K562 (cell line): ENCODE results near the gene AMFR. TPM values are rescaled to one million over a fixed set of nuclear protein-coding genes. Genes with fewer than 3 reads are reported as not detected.

Experiments
- ATAC-seq: fragments of 200-7000 bp; cut with Tn5 transposase; 3 replicates; pipeline ENCODE4 v1.9.1; 2020; ENCODE audit warnings: moderate library complexity
- BruUV-seq: library from RNA; stranded (reverse); fragments of 400-500 nt; replicated peaks from 2 replicates; lab custom pipeline; 2021; lab: Mats Ljungman, UMichigan
- CTCF ChIA-PET: fragments of 300-600 bp; formaldehyde crosslinking; extraction: SDS; loops from one replicate; lab custom pipeline; 2021; ENCODE audit warnings: low intra/inter-chr PET ratio; lab: Yijun Ruan, JAX
- POLR2A ChIA-PET: fragments of 300-600, 350-650 bp; sonication (Branson Sonifier 250); formaldehyde crosslinking; extraction: SDS; loops from one replicate; lab custom pipeline; 2021; ENCODE audit warnings: antibody characterized with exemption, inconsistent platforms; lab: Yijun Ruan, JAX
- DNase-seq, 4 experiments: peaks; one replicate each; pipeline versions ENCODE4 v3.0.0 to v3.0.0-alpha.2; 2011 to 2018; ENCODE audit warnings: low spot score in 3 of 4, mixed read lengths in 3 of 4; ENCODE audit errors: extremely low read depth in 1 of 4
- FAIRE-seq: peaks from 2 replicates; lab custom pipeline; 2011; peaks lifted over from hg19 to GRCh38; lab: Jason Lieb, UNC
- H2AFZ ChIP-seq: 2 replicates; pipeline ENCODE4 v1.6.0; 2011; ENCODE audit warnings: low read depth, low read length, control low read depth, inconsistent platforms
- H3K27ac ChIP-seq: fragments of 200-600 bp; 3 replicates; pipeline ENCODE4 v1.8.0; 2011; ENCODE audit warnings: low read depth, mild to moderate bottlenecking, control low read depth, inconsistent platforms, low read length, moderate library complexity, mixed read lengths; ENCODE audit errors: extremely low read depth
- H3K27me3 ChIP-seq, 2 experiments: fragments of 300-600 bp in 1 of 2; 2 replicates in 1 of 2; 3 replicates in 1 of 2; pipeline versions ENCODE4 v1.6.0 to v1.8.0; 2011; ENCODE audit warnings: inconsistent platforms in 2 of 2, low read length in 2 of 2, mild to moderate bottlenecking in 1 of 2, mixed read lengths in 1 of 2, moderate library complexity in 1 of 2; ENCODE audit not compliant: control insufficient read depth in 2 of 2, insufficient read depth in 2 of 2
- H3K36me3 ChIP-seq: fragments of 300-600 bp; 3 replicates; pipeline ENCODE4 v1.8.0; 2011; ENCODE audit warnings: mild to moderate bottlenecking, low read length, inconsistent platforms; ENCODE audit not compliant: control insufficient read depth, insufficient read depth
- H3K4me1 ChIP-seq, 2 experiments: fragments of 200-600 bp in 1 of 2; replicated peaks in 1 of 2; 2 replicates in 1 of 2; 3 replicates in 1 of 2; pipeline versions ENCODE4 v1.5.1 to v1.8.0; 2011; ENCODE audit warnings: inconsistent platforms in 2 of 2, low read length in 2 of 2, mild to moderate bottlenecking in 1 of 2, mixed read lengths in 1 of 2, moderate library complexity in 1 of 2; ENCODE audit not compliant: control insufficient read depth in 2 of 2, insufficient read depth in 2 of 2
- H3K4me2 ChIP-seq: 2 replicates; pipeline ENCODE4 v1.6.1; 2011; ENCODE audit warnings: low read length, control low read depth, inconsistent platforms, mixed read lengths; ENCODE audit not compliant: insufficient read depth
- H3K4me3 ChIP-seq: fragments of 200-600 bp; sonication (generic), shearing (Covaris generic); 2 replicates; pipeline ENCODE4 v1.5.1; 2016; ENCODE audit warnings: control low read depth, inconsistent platforms
- H3K79me2 ChIP-seq: fragments of 200-600 bp; 3 replicates; pipeline ENCODE4 v1.8.0; 2011; ENCODE audit warnings: low read length, inconsistent platforms; ENCODE audit not compliant: control insufficient read depth, insufficient read depth
- H3K9ac ChIP-seq, 2 experiments: 2 replicates each; pipeline versions ENCODE4 v1.6.0 to v1.6.1; 2011; ENCODE audit warnings: low read depth in 2 of 2, low read length in 2 of 2, control low read depth in 1 of 2, inconsistent platforms in 1 of 2, mild to moderate bottlenecking in 1 of 2, mixed read lengths in 1 of 2; ENCODE audit not compliant: insufficient read depth in 1 of 2
- H3K9me1 ChIP-seq: one replicate; pipeline ENCODE4 v1.6.0; 2011; ENCODE audit warnings: inconsistent platforms, mild to moderate bottlenecking, low read length, moderate library complexity; ENCODE audit not compliant: control insufficient read depth, insufficient read depth
- H3K9me3 ChIP-seq: replicated peaks from 2 replicates; pipeline ENCODE4 v1.5.1; 2011; ENCODE audit warnings: low read depth, low read length, inconsistent platforms; ENCODE audit not compliant: control insufficient read depth, insufficient read depth
- H4K20me1 ChIP-seq: replicated peaks from 2 replicates; pipeline ENCODE4 v1.6.1; 2011; ENCODE audit warnings: low read length, inconsistent platforms, mixed read lengths; ENCODE audit not compliant: control insufficient read depth, insufficient read depth
- CHD4 ChIP-seq: fragments of 200-600 bp; sonication (generic); IDR thresholded peaks from 3 replicates; pipeline ENCODE4 v1.6.1; 2012; ENCODE audit warnings: low read depth, mild to moderate bottlenecking, mixed read lengths, low read length, inconsistent platforms; ENCODE audit not compliant: insufficient read depth, insufficient replicate concordance, poor library complexity, severe bottlenecking
- HMG20A ChIP-seq: fragments of 450-650 bp; formaldehyde crosslinking; conservative IDR thresholded peaks from 2 replicates; pipeline ENCODE4 v1.4.0; 2020; ENCODE audit warnings: mild to moderate bottlenecking, mixed read lengths
- MITF ChIP-seq: IDR thresholded peaks from 2 replicates; pipeline ENCODE4 v1.6.1; 2014; ENCODE audit warnings: antibody characterized with exemption
- POLR2AphosphoS5 ChIP-seq: IDR thresholded peaks from 2 replicates; pipeline ENCODE4 v1.6.1; 2011; ENCODE audit warnings: mild to moderate bottlenecking, low read depth, low read length, moderate library complexity; ENCODE audit not compliant: control insufficient read depth, insufficient read depth
- ZBTB40 ChIP-seq, 2 experiments: fragments of 450-650 bp in 1 of 2; sonication (generic) in 1 of 2; formaldehyde crosslinking in 1 of 2; IDR thresholded peaks; 2 replicates each; pipeline versions ENCODE4 v1.7.1 to v1.9.0; 2016 to 2022; ENCODE audit warnings: inconsistent platforms in 1 of 2, mild to moderate bottlenecking in 1 of 2, missing genetic modification reagents in 1 of 2
- ZNF324 ChIP-seq: fragments of 250-450 bp; sonication (Bioruptor Pico); IDR thresholded peaks from 2 replicates; pipeline ENCODE4 v1.4.0; 2020; ENCODE audit warnings: mild to moderate bottlenecking
- ZNF589 ChIP-seq: fragments of 200-800 bp; sonication (Bioruptor generic); IDR thresholded peaks from 2 replicates; pipeline ENCODE4 v1.6.1; 2016; ENCODE audit warnings: low read depth, missing genetic modification characterization, missing compliant biosample characterization
- ZNF766 ChIP-seq: fragments of 200-800 bp; sonication (Bioruptor generic); conservative IDR thresholded peaks from 2 replicates; pipeline ENCODE4 v1.6.1; 2016; ENCODE audit warnings: missing genetic modification characterization, missing compliant biosample characterization
- WGBS: fragments of 100-300 bp; shearing (Covaris generic); methylation state at CpG from one replicate; pipeline ENCODE4 v1.1.6; 2016; ENCODE audit warnings: low coverage, mixed read lengths; ENCODE audit not compliant: insufficient coverage; ENCODE audit errors: missing lambda C conversion rate; 5-methylcytosine and 5-hydroxymethylcytosine counted together
- in situ Hi-C: fragments of 300-500 bp; cut with MboI; formaldehyde crosslinking; loops from 4 replicates; pipeline ENCODE4 v1.15.0; 2018; ENCODE audit warnings: inconsistent platforms, mixed read lengths
- intact Hi-C: fragments of 100-400 bp; cut with micrococcal nuclease; formaldehyde crosslinking; loops from 2 replicates; pipeline ENCODE4 v1.14.2; 2022
- polyA plus RNA-seq, 8 experiments: library from polyadenylated mRNA; depleted of rRNA in 4 of 8; stranded (reverse) in 5 of 8; unstranded in 3 of 8; fragments of >200 nt; fragmentation: Nextera tagmentation in 2 of 8; fragmentation: Illumina TruSeq in 1 of 8; extraction: Ambion mirVana in 2 of 8; extraction: Trizol in 1 of 8; gene quantifications; 2 replicates each; pipeline versions ENCODE4 v1.2.1 to v1.2.3, GENCODE V29; 2011 to 2014; ENCODE audit warnings: inconsistent platforms in 1 of 8, missing spikeins in 1 of 8
- total RNA-seq, 7 experiments: library from RNA; depleted of rRNA in 6 of 7; stranded (reverse); fragments of >200 nt in 6 of 7; fragmentation: Illumina TruSeq in 2 of 7; extraction: Trizol in 2 of 7; gene quantifications; 2 replicates each; pipeline versions ENCODE4 v1.2.1 to v1.2.3, GENCODE V29; 2011 to 2021; ENCODE audit warnings: low replicate concordance in 1 of 7

The AMFR gene
- total and polyA plus RNA-seq, 9 of the 15 experiments (the other 6 are each of a cell fraction or from before 2014, with no cell fraction given): 15.6 to 113 (median 58.4) TPM

GRCh38 chr16:56428091-56428490, 2.7 kb upstream of the AMFR start:
- no peak for DNase-seq
- intact Hi-C loops: loop anchor here (5.0 kb wide), 1 partner anchor 96 kb away; no protein-coding TSS in a partner anchor
- Histone ChIP-seq H3K9ac (no peak overlapping the region), H3K79me2 (peaks cover 21% of the 10 kb centered on the region), H3K27me3 (no peaks in the 10 kb centered on the region), H3K4me3 (no peak overlapping the region), H3K9me1 (no peaks in the 10 kb centered on the region), H3K4me2 (no peak overlapping the region), H3K4me1 (peaks cover 8 to 18% of the 10 kb centered on the region in 2 experiments; a peak in 4 of 5 replicates), H3K36me3 (peaks cover 40% of the 10 kb centered on the region), H4K20me1 (peaks cover 9% of the 10 kb centered on the region; the same call in 1 of the 2 replicates), H3K27ac (no peak overlapping the region), H2AFZ (no peak overlapping the region), H3K9me3 (no peaks in the 10 kb centered on the region)
- in situ Hi-C loops: no loop called here
- FAIRE-seq: no peak
- ATAC-seq: no peak
- ChIA-PET CTCF (no interaction called here), POLR2A (interaction anchor here (0.5 kb wide), 1 partner anchor 680 kb away, joined by 3 read pairs; no protein-coding TSS in a partner anchor)
- no TSS peak for BruUV-seq
- 29% methylated on average over 1 of the region's 1 CpG for WGBS
- no peak for TF ChIP-seq POLR2AphosphoS5
- 0 out of 2 replicates have a peak, but pooled peaks have one; percentile 11 for TF ChIP-seq ZNF589 (CRISPR knock-in tag)
- TF ChIP-seq MITF: no peak
- TF ChIP-seq HMG20A (CRISPR knock-in tag): no peak
- no peak for TF ChIP-seq ZNF766 (CRISPR knock-in tag)
- TF ChIP-seq CHD4: no peak
- no peak for TF ChIP-seq ZBTB40 (IDR thresholded peaks at IDR 0.05)
- TF ChIP-seq ZBTB40 (CRISPR knock-in tag; IDR thresholded peaks at IDR 0.05): no peak
- TF ChIP-seq ZNF324 (CRISPR knock-in tag): no peak
